ENCODE data around the gene TOX2.

Gene TOX2

GRCh38 chr20:43914311-43915210 lies at the start of gene TOX2:
Gene TOX2, plus strand, starts transcription at chr20:43914852. Its CDS starts 40 bp downstream, at chr20:43914892.
- peak; percentile 33 for DNase-seq (ENCODE audit: low read depth)

DNA sequence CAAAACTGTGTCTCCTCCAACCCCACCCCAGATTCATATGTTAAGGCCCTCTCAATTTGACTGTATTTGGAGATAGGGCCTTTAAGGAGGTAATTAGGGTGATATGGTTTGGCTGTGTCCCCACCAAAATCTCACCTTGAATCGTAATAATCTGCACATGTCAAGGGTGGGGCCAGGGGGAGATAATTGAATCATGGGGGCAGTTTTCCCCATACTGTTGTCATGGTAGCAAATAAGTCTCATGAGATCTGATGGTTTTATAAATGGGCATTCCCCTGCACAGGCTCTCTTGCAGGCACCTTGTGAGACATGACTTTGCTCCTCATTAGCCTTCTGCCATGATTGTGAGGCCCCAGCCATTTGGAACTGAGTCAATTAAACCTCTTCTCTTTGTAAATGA lies 46.6 kb upstream of the TOX2 start:
- no peak for DNase-seq (ENCODE audit: low read depth)

- DNase-seq (ENCODE audit: low read depth): no peak
These were observed 44.2 kb upstream of the TOX2 start for GRCh38 chr20:43870484-43870883.

GRCh38 chr20:43878776-43879175 lies 35.9 kb upstream of the TOX2 start:
- DNase-seq (ENCODE audit: low read depth): no peak

GRCh38 chr20:43893930-43894329 lies 20.7 kb upstream of the TOX2 start:
- DNase-seq (ENCODE audit: low read depth): no peak

GRCh38 chr20:43894491-43894890 lies 20.2 kb upstream of the TOX2 start:
- no peak for DNase-seq (ENCODE audit: low read depth)

DNA sequence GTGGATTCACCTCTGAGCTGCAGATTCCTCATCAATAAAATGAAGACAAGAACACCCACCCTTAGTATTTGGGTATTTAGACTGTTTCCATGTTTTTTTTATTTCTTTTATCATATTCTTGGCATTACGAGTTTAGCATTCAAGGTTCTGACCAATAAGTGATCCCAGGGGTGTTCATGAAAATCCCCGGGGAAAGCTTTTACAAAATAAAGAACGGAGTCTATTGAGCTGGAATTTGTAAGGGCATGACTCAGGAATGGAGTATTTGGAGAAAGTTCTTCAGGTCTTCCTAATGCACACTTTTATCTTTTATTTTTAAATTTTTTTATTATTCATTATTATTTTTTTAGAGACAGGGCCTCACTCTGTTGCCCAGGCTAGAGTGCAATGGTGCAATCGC lies 19.4 kb upstream of the TOX2 start:
- no peak for DNase-seq (ENCODE audit: low read depth)

GRCh38 chr20:43899274-43900120 lies 15.2 kb upstream of the TOX2 start:
- no peak for DNase-seq (ENCODE audit: low read depth)

DNA sequence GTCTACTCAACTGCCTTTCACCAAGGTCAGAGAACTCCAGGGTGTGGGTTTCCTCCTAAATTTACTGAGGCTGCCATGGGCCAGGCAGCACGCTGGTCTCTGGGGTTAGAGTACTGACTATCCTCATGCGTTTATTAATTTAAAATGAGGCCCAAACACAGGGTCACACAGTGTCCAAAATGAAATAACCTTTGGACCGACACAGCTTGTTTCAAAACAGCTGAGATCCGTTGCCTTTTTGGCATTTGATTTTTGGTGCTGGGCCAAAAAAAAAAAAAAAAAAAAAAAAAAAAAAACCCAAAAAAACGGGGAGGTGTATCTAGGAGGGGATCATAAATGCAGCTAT lies 14.6 kb upstream of the TOX2 start:
- DNase-seq (ENCODE audit: low read depth): no peak

- no peak for DNase-seq (ENCODE audit: low read depth)
These were observed 14.2 kb upstream of the TOX2 start for GRCh38 chr20:43900496-43900895.

DNA sequence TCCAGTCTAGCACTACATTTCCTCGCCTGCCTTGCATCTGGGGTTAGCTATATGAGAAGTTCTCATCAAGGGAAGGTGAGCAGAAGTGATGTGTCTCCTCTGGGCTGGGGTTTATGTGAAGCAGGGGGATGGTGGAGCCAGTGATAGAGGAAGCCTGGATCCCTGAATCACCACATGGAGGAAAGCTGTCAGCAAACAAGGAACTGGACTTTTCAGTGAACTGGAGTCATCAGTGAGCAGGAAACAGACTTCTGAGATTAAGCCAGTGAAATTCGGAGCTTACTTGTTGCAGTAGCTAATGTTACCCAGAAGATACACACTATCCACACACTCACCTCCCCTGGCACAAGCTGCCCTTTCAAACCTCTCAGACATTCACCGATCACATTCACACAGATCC lies 13.4 kb upstream of the TOX2 start:
- DNase-seq (ENCODE audit: low read depth): no peak

DNA sequence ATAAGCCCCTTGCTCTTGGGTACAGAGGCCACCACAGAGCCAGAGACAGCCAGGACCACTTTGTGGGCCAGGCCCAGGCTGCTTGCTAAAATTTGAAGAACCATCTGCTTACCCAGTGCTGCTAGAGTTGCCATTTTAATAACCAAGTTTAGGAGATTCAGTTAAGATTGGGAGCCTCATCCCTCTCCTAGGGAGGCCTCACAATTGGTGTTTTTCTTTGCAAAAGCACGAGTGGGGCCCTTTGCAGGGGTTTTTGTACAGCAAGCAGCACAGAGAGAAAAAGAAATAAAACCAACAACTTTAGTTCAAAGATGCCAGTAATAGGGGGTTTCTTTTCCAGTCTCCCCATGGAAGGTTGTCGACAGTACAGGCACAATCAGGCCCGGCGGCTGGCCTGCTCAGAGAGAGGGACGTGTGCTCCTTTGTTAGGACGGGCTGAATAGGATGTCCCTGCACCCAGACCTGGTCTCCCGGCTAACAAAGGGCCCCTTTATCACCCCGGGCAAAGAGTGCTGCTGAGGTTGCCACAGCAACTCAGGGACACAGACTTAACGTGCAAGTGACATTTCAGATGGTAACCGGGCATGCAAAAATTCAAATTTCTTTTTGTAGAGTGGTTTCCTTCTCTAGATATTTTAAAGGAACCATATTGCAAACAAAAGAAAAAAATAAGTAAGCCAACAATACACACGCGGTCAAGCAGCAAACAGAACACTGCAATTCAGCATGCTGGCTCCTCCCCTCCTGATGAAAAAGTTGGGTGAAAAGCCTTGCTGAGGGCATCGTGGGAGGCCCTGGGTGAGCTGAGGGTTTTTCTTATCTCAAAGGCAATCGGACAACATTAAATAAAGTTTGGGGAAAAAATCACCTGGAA lies 10.5 kb upstream of the TOX2 start:
- no peak for DNase-seq (ENCODE audit: low read depth)

- no peak for DNase-seq (ENCODE audit: low read depth)
These were observed 9.8 kb upstream of the TOX2 start for GRCh38 chr20:43904827-43905177.

GRCh38 chr20:43906505-43907034 lies 8.1 kb upstream of the TOX2 start:
- no peak for DNase-seq (ENCODE audit: low read depth)

DNA sequence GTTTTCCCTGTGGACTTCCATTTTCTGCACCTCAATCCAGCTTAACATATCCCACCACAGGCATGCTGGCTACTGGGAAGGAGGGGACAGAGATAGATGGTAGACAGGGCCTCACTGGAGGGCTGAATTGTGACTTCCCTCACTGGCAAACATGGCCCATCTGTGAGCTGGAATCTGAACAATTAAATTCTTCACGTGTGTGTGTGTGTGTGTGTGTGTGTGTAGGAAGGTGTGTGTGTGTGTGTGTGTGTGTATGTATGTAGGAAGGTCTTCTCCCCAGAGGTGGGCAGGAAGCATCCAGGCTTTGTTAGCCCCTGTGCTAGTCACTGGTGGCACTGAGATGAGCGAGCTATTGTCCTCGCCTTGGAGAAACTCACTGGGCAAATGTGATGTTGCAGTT lies 5.4 kb upstream of the TOX2 start:
- no peak for DNase-seq (ENCODE audit: low read depth)

DNA sequence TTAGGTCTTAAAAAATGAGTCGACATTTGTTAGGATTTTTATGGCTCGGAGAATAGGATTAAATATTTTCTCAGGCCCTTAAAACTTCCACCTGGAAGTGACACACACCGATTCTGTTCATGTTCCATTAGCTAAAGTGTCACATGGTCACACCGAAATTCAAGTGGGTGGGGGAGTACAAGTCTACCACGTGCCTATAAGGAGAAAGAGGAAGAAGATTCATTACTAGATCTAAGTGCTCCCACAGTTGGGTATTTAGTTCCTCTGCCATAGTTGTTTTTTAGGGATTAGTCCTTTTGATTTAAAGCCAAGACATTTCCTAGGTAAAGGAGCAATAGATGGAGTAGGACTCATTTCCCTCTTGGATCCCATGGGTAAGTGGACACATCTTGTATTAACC lies 4.9 kb upstream of the TOX2 start:
- DNase-seq (ENCODE audit: low read depth): no peak

- no peak for DNase-seq (ENCODE audit: low read depth)
These were observed 4.1 kb upstream of the TOX2 start for GRCh38 chr20:43910564-43910963.

DNA sequence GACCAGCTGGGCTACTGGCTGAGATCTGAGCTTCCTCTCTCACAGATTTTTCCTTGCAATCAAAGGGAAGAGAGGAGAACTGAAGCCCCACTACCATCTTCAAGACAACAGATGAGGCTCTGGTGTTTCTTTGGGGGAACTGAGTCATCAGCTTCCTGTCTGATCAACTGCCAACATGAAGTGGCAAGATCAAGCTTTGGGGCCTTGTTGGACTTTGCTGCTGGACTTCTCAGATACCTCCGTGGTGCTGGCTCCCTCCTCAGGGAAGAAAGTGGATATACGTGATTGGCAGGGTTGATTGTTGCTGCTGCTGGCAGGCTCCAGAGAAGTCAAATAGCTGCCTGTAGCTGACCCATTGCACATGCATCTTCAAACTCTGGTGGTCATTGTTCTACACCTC lies 3.6 kb upstream of the TOX2 start:
- no peak for DNase-seq (ENCODE audit: low read depth)

DNA sequence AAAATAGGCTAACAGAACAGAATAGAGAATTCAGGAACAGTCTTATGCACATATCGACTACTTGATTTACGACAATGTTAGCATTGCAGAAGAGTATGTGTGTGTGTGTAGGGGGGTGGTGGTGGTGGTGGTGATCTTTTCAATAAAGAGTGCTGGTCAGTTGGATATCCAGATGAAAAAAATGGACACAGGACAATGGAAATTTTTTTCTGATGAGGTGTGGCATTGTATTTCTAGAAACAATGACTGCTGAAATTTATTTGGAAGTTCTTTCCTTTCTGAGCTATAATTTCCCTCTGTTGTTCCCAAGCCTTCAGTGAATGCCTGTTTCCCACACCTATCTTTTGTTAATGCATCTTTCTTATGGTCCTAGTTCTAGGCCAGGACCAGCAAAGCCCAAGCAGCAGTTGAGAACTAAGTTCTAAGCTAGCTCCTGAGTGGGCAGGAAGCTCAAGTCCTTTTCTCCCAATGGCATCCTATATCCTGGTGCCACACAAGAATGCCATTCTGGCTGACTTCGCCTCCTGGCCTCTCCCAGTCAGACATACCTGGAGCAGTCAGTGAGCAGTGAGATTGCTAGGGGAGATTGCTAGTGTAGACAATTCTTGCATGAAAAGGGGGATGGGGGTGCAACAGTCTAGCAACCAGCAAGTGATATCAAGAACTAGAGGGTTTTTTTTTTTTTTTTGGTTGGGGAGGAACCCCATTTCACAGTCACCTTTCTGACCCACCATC lies 1.2 kb upstream of the TOX2 start:
- DNase-seq (ENCODE audit: low read depth): no peak

DNA sequence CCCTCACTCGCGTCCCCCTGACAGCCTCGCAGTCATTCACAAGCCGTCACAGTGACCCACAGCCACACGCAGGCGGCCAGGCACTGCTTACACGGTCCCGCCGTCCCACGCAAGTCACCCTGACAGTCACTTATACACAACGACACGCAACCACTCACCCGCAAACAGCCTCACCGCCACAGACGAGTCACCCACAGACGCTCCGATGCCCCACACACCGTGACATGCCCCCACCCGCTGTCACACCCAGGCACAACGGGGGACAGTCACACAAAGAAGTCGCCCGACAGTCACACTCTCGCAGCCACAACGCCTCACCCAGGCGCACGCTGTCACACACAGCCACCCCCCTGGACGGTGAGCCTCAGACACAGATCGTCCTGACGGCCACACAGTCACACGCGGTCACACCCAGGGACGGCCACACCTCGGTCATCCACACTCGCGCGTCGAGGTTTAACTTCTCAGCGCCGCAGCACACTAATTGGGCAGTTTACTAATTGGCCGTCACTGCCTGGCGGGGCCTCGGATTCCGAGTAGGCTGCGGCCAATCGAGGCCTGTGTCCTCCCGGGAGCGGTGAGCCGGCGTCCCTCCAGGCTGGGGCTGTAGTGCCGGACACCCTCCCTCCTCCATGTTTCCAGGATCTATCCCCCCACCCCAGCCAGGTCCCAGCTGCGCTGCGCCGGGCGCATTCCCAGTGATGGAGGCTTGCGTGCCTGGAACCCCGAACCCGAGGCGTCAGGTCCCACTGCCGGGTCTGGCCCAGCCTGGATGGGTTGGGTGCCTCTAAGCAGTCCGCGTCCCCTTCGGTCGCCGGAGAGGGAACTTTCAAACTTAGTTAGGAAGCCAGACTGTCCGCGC lies 790 bp downstream of the TOX2 start:
- DNase-seq (ENCODE audit: low read depth): peak; percentile 39

Measured in stimulated activated CD4-positive, alpha-beta T cell treated with anti-CD3 and anti-CD28 coated beads, Interleukin-2, amount 100 ng/mL, for 4 hours (primary cell).